ENCODE data around the gene SND1.

DNA sequence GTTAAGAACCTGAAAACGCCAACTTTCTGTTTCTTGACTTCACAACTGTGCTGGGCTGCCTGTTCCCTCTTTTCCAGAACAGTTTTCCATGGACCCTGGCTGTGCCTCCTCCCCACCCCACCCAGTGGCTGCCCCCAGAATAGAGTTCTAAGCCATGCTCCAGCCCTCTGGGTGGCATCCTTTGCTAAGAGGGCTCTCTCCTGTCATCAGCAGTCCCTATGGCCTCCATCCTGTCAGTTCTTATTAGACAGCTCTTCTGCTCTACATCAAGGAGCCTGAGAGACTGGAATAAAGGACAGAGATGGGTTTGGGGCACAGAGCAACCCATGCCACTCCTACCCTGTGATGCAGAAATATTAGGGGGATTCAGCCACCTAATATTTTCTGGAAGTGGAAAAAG, 393.2 kb downstream of the SND1 start:
- TF ChIP-seq, protein P1, sequence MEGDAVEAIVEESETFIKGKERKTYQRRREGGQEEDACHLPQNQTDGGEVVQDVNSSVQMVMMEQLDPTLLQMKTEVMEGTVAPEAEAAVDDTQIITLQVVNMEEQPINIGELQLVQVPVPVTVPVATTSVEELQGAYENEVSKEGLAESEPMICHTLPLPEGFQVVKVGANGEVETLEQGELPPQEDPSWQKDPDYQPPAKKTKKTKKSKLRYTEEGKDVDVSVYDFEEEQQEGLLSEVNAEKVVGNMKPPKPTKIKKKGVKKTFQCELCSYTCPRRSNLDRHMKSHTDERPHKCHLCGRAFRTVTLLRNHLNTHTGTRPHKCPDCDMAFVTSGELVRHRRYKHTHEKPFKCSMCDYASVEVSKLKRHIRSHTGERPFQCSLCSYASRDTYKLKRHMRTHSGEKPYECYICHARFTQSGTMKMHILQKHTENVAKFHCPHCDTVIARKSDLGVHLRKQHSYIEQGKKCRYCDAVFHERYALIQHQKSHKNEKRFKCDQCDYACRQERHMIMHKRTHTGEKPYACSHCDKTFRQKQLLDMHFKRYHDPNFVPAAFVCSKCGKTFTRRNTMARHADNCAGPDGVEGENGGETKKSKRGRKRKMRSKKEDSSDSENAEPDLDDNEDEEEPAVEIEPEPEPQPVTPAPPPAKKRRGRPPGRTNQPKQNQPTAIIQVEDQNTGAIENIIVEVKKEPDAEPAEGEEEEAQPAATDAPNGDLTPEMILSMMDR (IDR thresholded peaks at IDR 0.05; ENCODE audit: low read length), result no peak
- TF ChIP-seq EZH2phosphoT487 (IDR thresholded peaks at IDR 0.05; ENCODE audit: low read length), result no peak
- TF ChIP-seq EZH2 (optimal IDR thresholded peaks at IDR 0.05; ENCODE audit: low read depth, low read length), result no peak

Measured in MM.1S (cell line).